Stomach (tissue), 9 donors: ENCODE measurements around the gene SRC. TPM values are rescaled to one million over a fixed set of nuclear protein-coding genes. Genes with fewer than 3 reads are reported as not detected.

ENCODE experiments used
- DNase-seq, 2 donors: peaks; one replicate each; pipeline versions ENCODE4 v3.0.0 to v3.0.0-alpha.2; 2013 to 2019
- H3K27ac ChIP-seq, 5 donors: fragments of 200-600 bp in 4 of 5; sonication (generic) in 4 of 5; one replicate each; pipeline ENCODE4 v1.5.1; 2013 to 2019; ENCODE audit warnings: mild to moderate bottlenecking in 1 of 5, moderate library complexity in 1 of 5
- H3K27me3 ChIP-seq, 3 donors: fragments of 200-600 bp; sonication (generic); one replicate each; pipeline ENCODE4 v1.5.1; 2017 to 2019; ENCODE audit warnings: mixed run types in 1 of 3
- H3K36me3 ChIP-seq, 4 donors: fragments of 200-600 bp; sonication (generic); 1 replicate in 3 of 4; 2 replicates in 1 of 4; pipeline ENCODE4 v1.5.1; 2016 to 2019
- H3K4me1 ChIP-seq, 4 donors: fragments of 200-600 bp; sonication (generic); one replicate each; pipeline ENCODE4 v1.5.1; 2016 to 2019
- H3K4me3 ChIP-seq, 4 donors: fragments of 200-600 bp; sonication (generic) in 3 of 4; one replicate each; pipeline ENCODE4 v1.5.1; 2016 to 2019; ENCODE audit warnings: mild to moderate bottlenecking in 1 of 4
- H3K9me3 ChIP-seq, 4 donors: fragments of 200-600 bp; sonication (generic); one replicate each; pipeline ENCODE4 v1.5.1; 2016 to 2019
- EP300 ChIP-seq: sonication (generic); formaldehyde crosslinking; IDR thresholded peaks from one replicate; pipeline ENCODE4 v1.6.1; 2017; ENCODE audit warnings: antibody characterized with exemption
- POLR2A ChIP-seq, 4 donors: fragments of 450-650 bp; IDR thresholded peaks; one replicate each; pipeline ENCODE4 v1.6.1; 2016; ENCODE audit warnings: antibody characterized with exemption in 4 of 4, control low read depth in 2 of 4, mild to moderate bottlenecking in 1 of 4, moderate library complexity in 1 of 4
- POLR2AphosphoS5 ChIP-seq, 3 donors: sonication (generic); formaldehyde crosslinking; IDR thresholded peaks; one replicate each; pipeline ENCODE4 v1.6.1; 2016; ENCODE audit warnings: antibody characterized with exemption in 3 of 3
- WGBS, 5 donors: extraction: QIAGEN DNeasy Blood & Tissue Kit in 3 of 5; methylation state at CpG; one replicate each; pipeline versions ENCODE4 v1.1.5 to v1.1.7; 2013 to 2018; 5-methylcytosine and 5-hydroxymethylcytosine counted together
- intact Hi-C: fragments of 100-400 bp; cut with DNase I; formaldehyde crosslinking; loops from one replicate; pipeline ENCODE4 v1.15.1; 2023; ENCODE audit warnings: low total_unique reads
- polyA plus RNA-seq, 3 donors: library from polyadenylated mRNA; stranded (reverse); fragments of 200-250 nt; gene quantifications; one replicate each; pipeline ENCODE4 v1.2.3, GENCODE V29; 2013
- total RNA-seq, 5 donors: library from RNA; depleted of rRNA; stranded (reverse); fragments of >200 nt; gene quantifications; one replicate each; pipeline versions ENCODE4 v1.1.0 to v1.2.3, GENCODE V29; 2014 to 2016
- TF ChIP-seq, protein P1 (sequence below), 7 experiments: fragments of 450-650 bp in 4 of 7; fragments of 200-600 bp in 3 of 7; sonication (generic) in 3 of 7; IDR thresholded peaks; one replicate each; pipeline ENCODE4 v1.5.1; 2016 to 2019; ENCODE audit warnings: antibody characterized with exemption in 7 of 7, control low read depth in 2 of 7, mild to moderate bottlenecking in 1 of 7
- donor health status: healthy with polysubstance abuse.
- donor health status: Bipolar disorder and iron deficiency.
- donor health status: healthy.

SRC gene
- total and polyA plus RNA-seq, 8 donors: 31.6 to 471 (median 47.3) TPM

DNA sequence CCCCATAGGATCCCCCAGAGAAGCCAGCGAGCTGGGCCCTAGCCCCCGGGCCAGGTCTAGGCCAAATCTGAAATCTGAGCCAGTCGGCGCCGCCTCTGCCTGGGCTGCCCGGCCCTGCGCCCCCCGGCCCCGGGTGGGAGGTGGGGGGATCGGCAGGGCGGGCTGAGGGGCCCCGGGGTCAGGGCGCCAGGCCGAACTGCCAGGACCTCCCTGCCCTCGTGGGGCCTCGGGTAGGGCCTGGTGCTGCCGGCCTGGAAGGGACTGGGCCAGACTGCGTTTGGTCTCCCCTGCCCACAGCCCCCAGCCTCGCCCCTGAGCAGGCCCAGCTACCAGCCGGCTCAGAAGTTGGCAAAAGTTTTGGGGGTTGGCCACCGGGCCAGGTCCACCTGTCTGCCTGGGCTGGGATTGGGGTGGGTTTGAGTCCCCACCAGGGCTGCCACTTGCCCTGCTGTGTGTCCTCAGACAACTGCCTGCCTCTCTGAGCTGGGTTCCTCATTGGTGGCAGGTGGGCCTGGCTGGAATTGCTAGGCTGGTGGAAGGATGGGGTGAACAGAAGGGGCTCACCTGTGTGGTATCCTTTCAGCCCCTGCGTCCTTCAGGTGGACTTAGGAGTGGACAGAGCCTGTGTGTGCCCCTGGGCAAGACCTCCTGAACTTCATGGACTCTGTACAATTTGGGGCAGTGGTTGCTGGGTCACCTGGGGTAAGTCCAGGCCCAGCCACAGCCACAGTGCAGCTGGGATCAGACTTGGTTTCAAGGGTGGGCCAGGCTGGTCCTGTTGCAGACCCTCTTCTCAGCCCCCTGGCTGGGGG, 801 bp downstream of the SRC start:
- Histone ChIP-seq H3K27ac (peak overlapping the region; percentile 80 to 95 (median 93)), H3K27me3 (peaks cover 0 to 15% (median 0%) of the 10 kb centered on the region in 3 donors), H3K36me3 (peaks cover 0 to 18% (median 16%) of the 10 kb centered on the region in 4 donors), H3K4me1 (peaks cover 53 to 71% (median 69%) of the 10 kb centered on the region in 4 donors), H3K9me3 (no peaks in the 10 kb centered on the region), H3K4me3 (peak overlapping the region; percentile 57 to 82 (median 72))
- 7 to 26% (median 23%) methylated on average over 3 to 22 of the region's 22 CpGs for WGBS, 5 donors
- peak in 1 of 2 donors; percentile 53 for DNase-seq
- intact Hi-C loops: no loop called here
- TF ChIP-seq EP300: no peak

DNA sequence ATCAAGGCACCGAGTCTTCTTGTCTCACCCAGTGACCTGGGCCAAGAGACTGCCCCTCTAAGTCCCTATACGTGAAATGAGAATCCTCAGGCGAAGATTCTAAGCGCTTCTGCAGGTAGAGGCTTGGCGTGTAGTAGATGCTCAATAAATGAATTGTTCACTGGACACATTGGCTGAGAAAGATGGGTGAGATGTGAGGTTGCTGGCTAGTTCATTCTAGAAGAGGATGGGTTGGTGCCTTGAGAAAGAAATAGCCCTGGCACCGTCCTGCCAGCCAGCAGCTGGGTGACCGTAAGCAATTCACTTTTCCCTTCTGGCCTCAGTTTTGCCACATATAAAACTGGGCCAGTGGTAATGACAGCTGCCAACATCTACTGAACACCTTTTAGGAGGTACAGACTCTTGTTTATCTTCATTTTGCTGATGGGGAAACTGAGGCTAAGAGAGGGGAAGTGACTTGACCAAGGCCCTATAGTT, 1.4 kb downstream of the SRC start:
- intact Hi-C loops: no loop called here
- peaks cover 53 to 78% (median 75%) of the 10 kb centered on the region in 4 donors for H3K4me1 ChIP-seq
- peak overlapping the region; percentile 57 to 82 (median 72) for H3K4me3 ChIP-seq

DNA sequence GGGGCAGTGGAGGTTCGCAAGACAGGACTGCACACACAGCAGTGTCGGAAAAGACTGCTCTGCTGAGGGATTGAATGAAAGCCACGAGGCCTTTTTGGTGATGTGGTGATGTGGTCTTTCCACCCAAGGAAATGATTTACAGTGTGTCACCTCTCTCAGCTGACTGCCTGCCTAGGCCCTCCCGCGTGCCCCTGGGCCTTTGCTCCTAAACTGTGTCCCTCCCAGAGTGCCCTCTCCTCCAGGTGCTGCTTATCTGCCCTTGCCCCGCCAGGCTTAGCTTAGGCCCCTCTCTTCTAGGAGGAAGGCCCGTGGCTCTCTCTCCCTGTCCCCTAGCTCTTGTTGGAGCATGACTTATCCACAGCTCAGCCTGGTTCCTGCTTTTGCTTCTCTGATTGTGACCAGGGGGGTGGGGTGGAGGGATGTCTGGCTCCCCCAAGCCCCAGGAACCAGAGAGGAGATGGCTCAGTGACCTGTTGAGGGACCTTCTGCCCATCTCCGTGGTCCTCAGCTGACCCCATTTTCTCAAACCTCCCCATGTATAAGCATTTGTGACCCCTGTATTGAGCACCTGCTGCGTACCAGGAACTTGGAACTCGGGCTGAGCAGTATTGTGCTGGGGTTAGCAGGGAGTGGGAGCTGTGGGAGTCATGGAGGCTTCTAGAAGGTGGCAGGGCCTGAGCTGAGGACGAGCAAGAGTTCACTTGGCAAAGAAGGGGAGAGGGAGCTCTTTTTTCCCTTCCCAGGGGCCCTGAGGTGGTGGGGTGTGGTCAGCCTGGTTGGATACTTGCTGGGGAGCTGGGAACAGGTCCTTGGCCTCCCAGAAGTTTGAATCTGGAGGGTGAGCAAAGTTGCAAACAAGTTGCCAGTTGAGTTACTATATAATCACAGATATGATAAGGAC, 2.2 kb downstream of the SRC start:
- 40 to 53% (median 46%) methylated on average over 7 to 11 of the region's 11 CpGs for WGBS, 5 donors
- Histone ChIP-seq H3K27ac (peak overlapping the region; percentile 52 to 95 (median 93)), H3K36me3 (peaks cover 0 to 31% (median 28%) of the 10 kb centered on the region in 4 donors), H3K9me3 (no peaks in the 10 kb centered on the region), H3K4me3 (peak overlapping the region in 2 of 4 donors; percentile 57 to 69), H3K4me1 (peaks cover 53 to 83% (median 75%) of the 10 kb centered on the region in 4 donors), H3K27me3 (peaks cover 0 to 15% (median 0%) of the 10 kb centered on the region in 3 donors)
- peak in 1 of 2 donors; percentile 51 for DNase-seq
- intact Hi-C loops: no loop called here
- TF ChIP-seq EP300: no peak

More for the DNA sequence above, 1.4 kb downstream of the SRC start:
- Histone ChIP-seq H3K36me3 (peaks cover 0 to 24% (median 22%) of the 10 kb centered on the region in 4 donors), H3K9me3 (no peaks in the 10 kb centered on the region), H3K27ac (peak overlapping the region; percentile 80 to 95 (median 93)), H3K27me3 (peaks cover 0 to 15% (median 0%) of the 10 kb centered on the region in 3 donors)
- TF ChIP-seq POLR2A (IDR thresholded peaks at IDR 0.05): no peak
- no peak for TF ChIP-seq EP300
- TF ChIP-seq, protein P1, sequence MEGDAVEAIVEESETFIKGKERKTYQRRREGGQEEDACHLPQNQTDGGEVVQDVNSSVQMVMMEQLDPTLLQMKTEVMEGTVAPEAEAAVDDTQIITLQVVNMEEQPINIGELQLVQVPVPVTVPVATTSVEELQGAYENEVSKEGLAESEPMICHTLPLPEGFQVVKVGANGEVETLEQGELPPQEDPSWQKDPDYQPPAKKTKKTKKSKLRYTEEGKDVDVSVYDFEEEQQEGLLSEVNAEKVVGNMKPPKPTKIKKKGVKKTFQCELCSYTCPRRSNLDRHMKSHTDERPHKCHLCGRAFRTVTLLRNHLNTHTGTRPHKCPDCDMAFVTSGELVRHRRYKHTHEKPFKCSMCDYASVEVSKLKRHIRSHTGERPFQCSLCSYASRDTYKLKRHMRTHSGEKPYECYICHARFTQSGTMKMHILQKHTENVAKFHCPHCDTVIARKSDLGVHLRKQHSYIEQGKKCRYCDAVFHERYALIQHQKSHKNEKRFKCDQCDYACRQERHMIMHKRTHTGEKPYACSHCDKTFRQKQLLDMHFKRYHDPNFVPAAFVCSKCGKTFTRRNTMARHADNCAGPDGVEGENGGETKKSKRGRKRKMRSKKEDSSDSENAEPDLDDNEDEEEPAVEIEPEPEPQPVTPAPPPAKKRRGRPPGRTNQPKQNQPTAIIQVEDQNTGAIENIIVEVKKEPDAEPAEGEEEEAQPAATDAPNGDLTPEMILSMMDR (IDR thresholded peaks at IDR 0.05): no peak
- no peak for TF ChIP-seq POLR2AphosphoS5 (IDR thresholded peaks at IDR 0.05)
- WGBS, 5 donors: 81 to 90% (median 86%) methylated on average over 7 of the region's 7 CpGs
- no peak for DNase-seq

DNA sequence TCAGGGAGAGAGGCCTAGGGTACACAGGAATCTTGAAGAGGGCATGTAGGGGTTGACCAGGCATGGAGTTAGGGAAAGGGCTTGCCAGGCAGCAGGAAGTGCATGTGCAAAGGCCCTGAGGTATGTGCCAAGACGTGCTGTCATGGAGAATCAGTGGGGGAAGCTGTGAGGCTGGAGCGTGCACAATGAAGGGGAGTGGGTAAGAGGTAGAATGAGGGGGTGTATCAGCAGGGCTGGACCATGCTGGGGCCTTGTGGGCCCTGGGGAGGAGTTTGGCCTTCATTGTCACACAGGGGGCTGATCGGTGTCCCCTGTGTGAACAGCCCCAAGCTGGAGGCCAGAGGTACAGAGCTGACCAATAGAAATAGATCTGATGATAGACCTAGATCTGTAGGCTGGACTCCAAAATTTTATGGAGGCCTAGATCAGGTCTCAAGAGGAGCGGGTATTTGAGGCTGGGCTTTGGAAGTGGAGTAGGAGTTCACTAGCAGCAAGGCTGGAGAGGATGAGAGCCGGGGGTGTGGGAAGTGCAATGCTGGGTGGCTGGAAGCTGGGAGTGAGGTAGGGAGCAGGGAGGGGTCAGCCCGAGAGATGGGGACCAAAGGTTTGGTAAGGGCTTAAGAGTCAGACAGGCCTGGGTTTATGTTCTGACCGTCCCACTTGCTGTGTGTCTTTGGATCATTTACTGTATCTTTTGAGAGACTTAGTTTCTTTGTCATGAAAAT, 3.0 kb downstream of the SRC start:
- WGBS, 5 donors: 63 to 87% (median 80%) methylated on average over 7 of the region's 7 CpGs
- intact Hi-C loops: no loop called here
- no peak for DNase-seq
- peaks cover 0 to 15% (median 0%) of the 10 kb centered on the region in 3 donors for H3K27me3 ChIP-seq
- H3K9me3 ChIP-seq: no peaks in the 10 kb centered on the region
- H3K27ac ChIP-seq: peak overlapping the region; percentile 5 to 95 (median 93)
- peak overlapping the region in 1 of 4 donors; percentile 69 for H3K4me3 ChIP-seq
- peaks cover 52 to 84% (median 75%) of the 10 kb centered on the region in 4 donors for H3K4me1 ChIP-seq
- H3K36me3 ChIP-seq: peaks cover 0 to 39% (median 35%) of the 10 kb centered on the region in 4 donors
- TF ChIP-seq POLR2AphosphoS5 (IDR thresholded peaks at IDR 0.05) (peak in 1 of 3 donors; percentile 35), EP300 (no peak), POLR2A (IDR thresholded peaks at IDR 0.05) (no peak)
- TF ChIP-seq, protein P1 (IDR thresholded peaks at IDR 0.05): no peak
